Stimulated activated CD8-positive, alpha-beta memory T cell treated with anti-CD3 and anti-CD28 coated beads, Interleukin-12 subunit alpha, Interleukin-12 subunit beta, amount 100 ng/mL, for 1 hour (primary cell): ENCODE measurements around the gene PDGFB.

Experiments
- DNase-seq: peaks from one replicate; pipeline ENCODE4 v3.0.0-alpha.2; 2020; ENCODE audit warnings: low read depth

PDGFB gene

DNA sequence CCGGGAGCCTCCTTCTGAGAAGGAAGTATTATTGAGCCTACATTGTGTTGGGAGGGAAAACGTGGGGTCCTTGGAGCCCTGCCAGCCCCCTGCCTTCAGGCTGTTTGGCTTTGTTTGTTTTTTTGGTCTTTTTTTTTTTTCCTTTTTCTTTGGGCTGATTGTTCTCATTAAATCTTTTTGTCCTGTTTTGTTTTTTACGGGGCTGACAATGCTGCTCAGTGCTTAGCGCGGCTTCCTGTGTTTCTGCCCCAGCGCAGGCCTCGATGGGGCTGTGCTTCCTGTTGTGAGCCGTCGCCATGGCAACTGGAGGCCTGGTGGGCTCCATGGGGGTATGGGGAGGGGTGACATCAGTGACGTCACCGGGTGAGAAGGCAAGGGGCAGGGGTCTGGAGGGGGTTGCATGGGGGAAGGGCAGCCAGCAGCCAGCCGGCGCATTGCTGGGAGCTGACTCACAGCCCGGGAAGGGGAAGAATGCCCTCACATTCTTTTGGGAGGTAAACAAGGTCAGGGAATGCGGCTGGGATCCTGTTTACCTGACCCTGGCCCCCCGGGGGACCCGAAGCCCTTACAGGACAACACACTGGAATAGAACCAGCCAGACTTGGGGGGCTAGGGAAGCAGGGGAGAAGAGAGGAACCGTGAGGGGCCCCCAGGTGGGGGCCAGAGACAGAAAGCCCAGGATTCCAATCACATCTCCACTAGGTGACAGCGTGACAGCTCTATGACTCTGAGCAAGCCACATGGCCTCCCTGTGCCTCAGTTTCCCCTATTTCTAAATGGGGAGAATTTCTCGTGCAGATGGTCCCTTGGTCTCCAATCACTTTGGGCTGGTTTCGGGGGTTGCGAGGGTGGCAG lies 70.1 kb downstream of the PDGFB start:
- DNase-seq = peak; percentile 56

DNA sequence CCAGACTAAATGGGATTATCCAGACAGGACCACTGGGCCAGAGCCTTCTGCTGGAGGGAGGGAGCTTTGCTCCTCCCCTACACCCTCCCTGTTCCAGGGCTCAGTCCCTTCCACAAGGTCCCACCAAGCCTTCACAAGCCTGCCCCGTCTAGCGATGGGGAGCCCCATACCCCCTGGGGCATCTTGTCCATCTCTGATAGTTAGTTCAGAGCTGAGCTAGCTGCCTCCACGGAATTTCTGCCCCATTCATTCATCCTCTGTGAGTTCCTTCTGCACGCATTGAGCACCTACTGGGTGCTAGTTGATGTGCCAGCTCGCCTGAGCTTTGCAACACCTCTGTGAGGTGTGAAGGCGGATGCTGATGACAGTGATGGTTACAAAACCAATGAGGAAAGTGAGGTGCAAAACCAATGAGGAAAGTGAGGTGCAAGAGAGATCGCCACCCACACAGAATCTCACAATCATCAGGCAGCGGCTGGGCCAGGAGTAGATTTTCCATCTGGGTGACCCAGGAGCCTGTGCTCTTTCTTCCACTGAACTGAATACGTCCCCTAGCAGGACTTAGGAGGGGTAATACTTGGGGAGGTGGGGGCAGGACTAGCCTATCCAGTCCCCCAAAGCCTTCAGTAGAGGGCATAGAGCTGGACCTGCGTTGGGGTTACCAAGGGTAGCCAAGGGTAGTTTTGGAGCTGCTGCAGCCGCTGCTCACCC lies 70.8 kb downstream of the PDGFB start:
- peak; percentile 27 for DNase-seq
